ENCODE measurements around the gene CPLANE1.

CPLANE1 gene

DNA sequence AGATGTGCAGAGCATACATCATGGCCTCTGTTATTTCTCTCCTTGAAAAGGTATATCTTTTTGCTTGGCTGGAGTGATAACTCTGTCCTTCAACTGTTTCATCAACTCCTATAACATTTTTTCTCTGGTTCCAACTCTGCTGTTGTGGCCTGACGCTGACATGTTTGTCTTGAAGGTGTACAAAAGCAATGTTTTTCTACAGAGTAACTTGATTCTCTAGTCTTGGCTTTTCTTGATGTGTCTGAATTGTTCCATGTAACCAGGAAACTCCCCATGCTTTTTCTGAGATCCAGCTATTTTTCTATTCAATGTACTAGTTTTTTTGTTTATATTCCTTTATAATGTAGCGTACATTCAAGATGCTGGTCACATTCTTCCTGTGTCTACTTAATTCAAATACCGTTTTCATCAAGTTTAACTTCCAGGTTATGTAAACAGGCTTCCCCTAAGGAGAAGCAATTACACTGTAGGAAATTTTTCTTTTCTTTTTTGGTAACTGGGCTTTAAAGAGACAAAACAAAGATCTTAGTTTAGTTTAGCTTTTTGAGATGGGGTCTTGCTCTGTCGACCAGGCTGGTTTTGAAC lies 6.7 kb upstream of the CPLANE1 start:
- TF ChIP-seq, protein P1, sequence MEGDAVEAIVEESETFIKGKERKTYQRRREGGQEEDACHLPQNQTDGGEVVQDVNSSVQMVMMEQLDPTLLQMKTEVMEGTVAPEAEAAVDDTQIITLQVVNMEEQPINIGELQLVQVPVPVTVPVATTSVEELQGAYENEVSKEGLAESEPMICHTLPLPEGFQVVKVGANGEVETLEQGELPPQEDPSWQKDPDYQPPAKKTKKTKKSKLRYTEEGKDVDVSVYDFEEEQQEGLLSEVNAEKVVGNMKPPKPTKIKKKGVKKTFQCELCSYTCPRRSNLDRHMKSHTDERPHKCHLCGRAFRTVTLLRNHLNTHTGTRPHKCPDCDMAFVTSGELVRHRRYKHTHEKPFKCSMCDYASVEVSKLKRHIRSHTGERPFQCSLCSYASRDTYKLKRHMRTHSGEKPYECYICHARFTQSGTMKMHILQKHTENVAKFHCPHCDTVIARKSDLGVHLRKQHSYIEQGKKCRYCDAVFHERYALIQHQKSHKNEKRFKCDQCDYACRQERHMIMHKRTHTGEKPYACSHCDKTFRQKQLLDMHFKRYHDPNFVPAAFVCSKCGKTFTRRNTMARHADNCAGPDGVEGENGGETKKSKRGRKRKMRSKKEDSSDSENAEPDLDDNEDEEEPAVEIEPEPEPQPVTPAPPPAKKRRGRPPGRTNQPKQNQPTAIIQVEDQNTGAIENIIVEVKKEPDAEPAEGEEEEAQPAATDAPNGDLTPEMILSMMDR (IDR thresholded peaks at IDR 0.05; ENCODE audit: unreplicated experiment in 3 of 3) = no peak
- H3K27me3 Mint-ChIP-seq (ENCODE audit: low read depth) = peaks cover 6% of the 10 kb centered on the region

DNA sequence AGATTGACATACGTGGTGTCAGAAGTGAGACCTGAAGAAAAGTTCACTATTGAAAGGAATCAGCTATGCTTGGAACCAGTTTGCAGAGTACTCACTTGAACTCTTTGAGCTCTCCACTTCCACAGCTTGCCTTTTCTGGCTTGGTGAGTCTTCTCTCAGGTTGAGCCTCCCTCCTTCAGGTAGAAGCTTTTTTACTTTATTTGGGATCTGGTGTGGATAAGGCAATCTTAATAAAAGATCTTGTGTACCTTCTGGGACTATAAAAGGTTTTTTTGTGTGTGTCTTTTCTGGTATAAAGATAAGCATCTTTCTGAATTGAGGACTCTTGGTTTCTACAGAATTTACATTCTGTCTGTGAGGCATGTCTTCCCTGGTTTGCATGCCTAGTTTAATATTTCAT lies 5.4 kb upstream of the CPLANE1 start:
- no peak overlapping the region for H3K4me3 Mint-ChIP-seq
- H3K4me1 Mint-ChIP-seq = no peaks in the 10 kb centered on the region
- H3K27ac Mint-ChIP-seq = no peak overlapping the region
- H3K27me3 Mint-ChIP-seq (ENCODE audit: low read depth) = peaks cover 9% of the 10 kb centered on the region
- TF ChIP-seq, protein P1 (IDR thresholded peaks at IDR 0.05; ENCODE audit: unreplicated experiment in 3 of 3) = no peak
- peaks cover 11% of the 10 kb centered on the region for H3K9me3 Mint-ChIP-seq
- H3K36me3 Mint-ChIP-seq (ENCODE audit: low read depth) = peaks cover 8% of the 10 kb centered on the region

More for the DNA sequence above, 6.7 kb upstream of the CPLANE1 start:
- Mint-ChIP-seq H3K4me1 (no peaks in the 10 kb centered on the region), H3K4me3 (no peak overlapping the region), H3K36me3 (ENCODE audit: low read depth) (peaks cover 8% of the 10 kb centered on the region), H3K9me3 (peaks cover 16% of the 10 kb centered on the region), H3K27ac (no peak overlapping the region)

DNA sequence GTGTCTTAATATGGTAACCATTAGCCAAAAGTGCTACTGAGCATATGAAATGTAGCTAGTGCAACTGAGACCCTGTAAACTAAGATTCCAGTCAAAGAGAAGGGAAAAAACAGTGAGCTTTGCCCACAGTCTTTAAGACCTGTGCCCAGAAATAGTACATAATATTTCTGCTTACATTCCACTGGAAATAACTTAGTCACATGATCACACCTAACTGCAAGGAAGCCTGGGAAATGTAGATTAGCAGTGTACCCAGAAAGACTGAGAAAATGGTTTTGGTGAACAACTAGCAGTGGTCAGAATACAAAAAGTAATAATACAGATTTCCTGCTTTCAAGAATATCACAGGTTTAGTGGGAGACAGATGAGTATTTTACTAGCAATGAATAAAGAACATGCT lies 2.5 kb upstream of the CPLANE1 start:
- Mint-ChIP-seq H3K9me3 (peaks cover 11% of the 10 kb centered on the region), H3K36me3 (ENCODE audit: low read depth) (peaks cover 8% of the 10 kb centered on the region), H3K27ac (peak overlapping the region in 1 of 3 experiments; percentile 28), H3K4me1 (peaks cover 7% of the 10 kb centered on the region), H3K4me3 (peak overlapping the region; percentile 45 to 70 (median 59)), H3K27me3 (ENCODE audit: low read depth) (peaks cover 9% of the 10 kb centered on the region)
- TF ChIP-seq, protein P1 (IDR thresholded peaks at IDR 0.05; ENCODE audit: unreplicated experiment in 3 of 3) = no peak

DNA sequence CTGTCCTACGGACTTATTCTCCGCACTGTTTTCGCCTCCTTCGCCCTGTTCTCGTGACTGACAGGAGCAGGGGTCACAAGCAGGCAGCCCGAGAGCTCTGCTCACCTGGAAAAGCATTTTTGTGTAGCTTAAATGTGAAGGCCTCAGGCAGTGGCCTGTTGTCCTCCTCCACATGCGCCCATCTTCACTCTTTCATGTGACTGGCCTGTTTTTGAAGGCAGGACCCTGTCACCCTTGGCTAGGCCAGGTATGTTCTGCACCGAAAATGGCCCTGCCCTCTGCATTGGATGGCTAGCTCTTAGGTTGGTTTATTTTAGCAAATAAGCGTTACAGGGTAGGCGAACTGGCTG lies 614 bp upstream of the CPLANE1 start:
- Mint-ChIP-seq H3K9me3 (peaks cover 6% of the 10 kb centered on the region), H3K27me3 (ENCODE audit: low read depth) (peaks cover 9% of the 10 kb centered on the region), H3K36me3 (ENCODE audit: low read depth) (peaks cover 3% of the 10 kb centered on the region)

DNA sequence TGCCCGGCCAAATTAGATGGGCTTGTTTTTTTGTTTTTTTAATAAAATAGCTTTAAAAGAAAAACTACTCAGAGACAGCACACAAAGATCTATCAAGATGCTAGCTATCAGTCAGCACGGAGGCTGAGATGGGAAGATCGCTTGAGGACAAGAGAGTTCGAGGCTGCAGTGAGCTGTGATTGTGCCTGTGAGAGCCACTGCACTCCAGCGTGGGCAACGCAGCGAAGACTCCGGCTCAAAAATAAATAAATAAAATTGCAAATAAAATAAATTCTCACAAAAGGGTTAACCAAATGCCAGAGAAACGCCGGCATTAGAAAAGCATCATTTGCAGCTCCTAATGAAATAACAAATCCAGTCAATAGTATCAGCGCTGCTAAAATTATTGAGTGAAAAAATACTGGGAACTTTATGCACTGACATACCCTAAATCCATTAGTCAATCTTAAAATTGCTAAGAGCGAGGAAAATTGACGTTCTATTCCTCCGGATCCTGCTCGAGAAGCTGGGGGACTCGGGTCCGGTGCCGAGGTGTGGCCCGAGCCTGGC lies 681 bp downstream of the CPLANE1 start:
- Mint-ChIP-seq H3K4me3 (peak overlapping the region; percentile 88 to 96 (median 90)), H3K36me3 (ENCODE audit: low read depth) (peaks cover 2% of the 10 kb centered on the region), H3K27ac (peak overlapping the region; percentile 37 to 90 (median 84)), H3K27me3 (ENCODE audit: low read depth) (peaks cover 8% of the 10 kb centered on the region), H3K4me1 (peaks cover 14% of the 10 kb centered on the region), H3K9me3 (no peaks in the 10 kb centered on the region)
- TF ChIP-seq, protein P1 (IDR thresholded peaks at IDR 0.05; ENCODE audit: unreplicated experiment in 3 of 3) = no peak

More for the DNA sequence above, 614 bp upstream of the CPLANE1 start:
- Mint-ChIP-seq H3K4me3 (peak overlapping the region; percentile 90 to 97 (median 96)), H3K27ac (peak overlapping the region; percentile 90 to 96 (median 91)), H3K4me1 (peaks cover 14% of the 10 kb centered on the region)
- TF ChIP-seq, protein P1 (IDR thresholded peaks at IDR 0.05; ENCODE audit: unreplicated experiment in 3 of 3) = no peak

DNA sequence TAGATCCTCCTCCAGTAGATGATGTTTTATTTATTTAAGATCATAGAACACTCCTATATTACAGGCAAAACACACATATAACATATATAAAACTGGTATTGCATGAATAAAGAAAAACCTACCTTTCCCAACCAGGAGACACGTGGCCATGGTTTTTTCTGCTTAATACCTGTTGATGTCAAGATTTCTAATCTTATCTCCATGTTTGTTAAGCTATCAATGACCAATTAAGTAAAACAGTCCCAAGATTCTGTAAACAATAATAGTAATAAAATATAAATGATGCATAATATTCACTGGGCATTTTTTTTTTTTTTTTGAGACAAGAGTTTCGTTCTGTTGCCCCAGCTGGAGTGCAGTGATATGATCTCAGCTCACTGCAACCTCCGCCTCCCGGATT lies 1.7 kb downstream of the CPLANE1 start:
- H3K36me3 Mint-ChIP-seq (ENCODE audit: low read depth) = peaks cover 5% of the 10 kb centered on the region
- TF ChIP-seq, protein P1 (IDR thresholded peaks at IDR 0.05; ENCODE audit: unreplicated experiment in 3 of 3) = no peak
- H3K4me3 Mint-ChIP-seq = peak overlapping the region; percentile 88 to 96 (median 90)
- peaks cover 3% of the 10 kb centered on the region for H3K27me3 Mint-ChIP-seq (ENCODE audit: low read depth)
- H3K4me1 Mint-ChIP-seq = peaks cover 14% of the 10 kb centered on the region
- H3K27ac Mint-ChIP-seq = peak overlapping the region in 1 of 3 experiments; percentile 30
- H3K9me3 Mint-ChIP-seq = no peaks in the 10 kb centered on the region
